Adrenal gland (tissue), 12 donors: ENCODE results near the gene PKP4. TPM values are rescaled to one million over a fixed set of nuclear protein-coding genes. Genes with fewer than 3 reads are reported as not detected.

Experiments
- DNase-seq, 7 donors: peaks; one replicate each; pipeline ENCODE4 v3.0.0-alpha.2; 2019 to 2020
- H3K27ac ChIP-seq, 5 donors: fragments of 200-600 bp; sonication (generic) in 4 of 5; 1 replicate in 3 of 5; 2 replicates in 2 of 5; pipeline versions ENCODE4 v1.5.1 to v1.8.0; 2016 to 2020; ENCODE audit warnings: mild to moderate bottlenecking in 1 of 5
- H3K27me3 ChIP-seq: fragments of 200-600 bp; 2 replicates; pipeline ENCODE4 v1.8.0; 2021
- H3K36me3 ChIP-seq, 2 donors: fragments of 200-600 bp; replicated peaks in 1 of 2; 1 replicate in 1 of 2; 2 replicates in 1 of 2; pipeline versions ENCODE4 v1.5.1 to v1.8.0; 2018 to 2022
- H3K4me1 ChIP-seq, 2 donors: fragments of 200-600 bp; replicated peaks in 1 of 2; 1 replicate in 1 of 2; 2 replicates in 1 of 2; pipeline versions ENCODE4 v1.5.1 to v1.8.0; 2018 to 2021
- H3K4me3 ChIP-seq, 4 donors: fragments of 200-600 bp; sonication (generic) in 3 of 4; one replicate each; pipeline ENCODE4 v1.5.1; 2016 to 2018
- H3K9me3 ChIP-seq, 3 donors: fragments of 200-600 bp; sonication (generic) in 1 of 3; replicated peaks in 1 of 3; 1 replicate in 2 of 3; 2 replicates in 1 of 3; pipeline versions ENCODE4 v1.5.1 to v1.8.0; 2016 to 2021
- POLR2A ChIP-seq, 2 donors: fragments of 450-650 bp; IDR thresholded peaks; one replicate each; pipeline ENCODE4 v1.6.1; 2017; ENCODE audit warnings: antibody characterized with exemption in 2 of 2, mild to moderate bottlenecking in 2 of 2, moderate library complexity in 1 of 2
- WGBS, 4 donors: extraction: QIAGEN DNeasy Blood & Tissue Kit in 2 of 4; methylation state at CpG; one replicate each; pipeline versions ENCODE4 v1.1.5 to v1.1.7; 2013 to 2017; 5-methylcytosine and 5-hydroxymethylcytosine counted together
- intact Hi-C, 2 donors: fragments of 100-400 bp; cut with DNase I; formaldehyde crosslinking; loops; one replicate each; pipeline versions ENCODE4 v1.14.1 to v1.15.0; 2022 to 2023
- polyA plus RNA-seq, 3 donors: library from polyadenylated mRNA; stranded (reverse); fragments of 200-250 nt in 2 of 3; fragments of 350-450 nt in 1 of 3; fragmentation: Illumina TruSeq in 1 of 3; extraction: RNeasy Lipid Tissue Mini Kit (QIAGEN cat#74804) in 1 of 3; gene quantifications; one replicate each; pipeline ENCODE4 v1.2.3, GENCODE V29; 2013 to 2014
- total RNA-seq, 9 donors: library from RNA; depleted of rRNA in 4 of 9; stranded (reverse); fragments of >200 nt in 4 of 9; fragments of 120-200 nt in 1 of 9; fragmentation: NEBNext Ultra II Directional in 1 of 9; extraction: Animal tissue kit (Norgen Biotek cat#: 25700) in 1 of 9; gene quantifications; one replicate each; pipeline versions ENCODE4 v1.1.0 to v1.2.4, GENCODE V29; 2013 to 2023
- TF ChIP-seq, protein P1 (sequence below), 6 experiments: fragments of 450-650 bp in 4 of 6; fragments of 200-600 bp in 2 of 6; sonication (generic) in 1 of 6; IDR thresholded peaks; 1 replicate in 5 of 6; 2 replicates in 1 of 6; pipeline versions ENCODE4 v1.5.1 to v1.8.0; 2016 to 2021; ENCODE audit warnings: antibody characterized with exemption in 6 of 6, mild to moderate bottlenecking in 2 of 6, moderate library complexity in 1 of 6
- donor health status: healthy with polysubstance abuse.
- donor health status: Bipolar disorder and iron deficiency.
- donor health status: DM: yes; HTN: yes; CAD: no.
- donor health status: DM: no; HTN: no; CAD: no.
- donor health status: DM: no; HTN: no; CAD: no.
- donor health status: DM: yes; HTN: yes; CAD: no.

PKP4 gene
- total and polyA plus RNA-seq, 12 donors = 15.6 to 34.9 (median 23.3) TPM

DNA sequence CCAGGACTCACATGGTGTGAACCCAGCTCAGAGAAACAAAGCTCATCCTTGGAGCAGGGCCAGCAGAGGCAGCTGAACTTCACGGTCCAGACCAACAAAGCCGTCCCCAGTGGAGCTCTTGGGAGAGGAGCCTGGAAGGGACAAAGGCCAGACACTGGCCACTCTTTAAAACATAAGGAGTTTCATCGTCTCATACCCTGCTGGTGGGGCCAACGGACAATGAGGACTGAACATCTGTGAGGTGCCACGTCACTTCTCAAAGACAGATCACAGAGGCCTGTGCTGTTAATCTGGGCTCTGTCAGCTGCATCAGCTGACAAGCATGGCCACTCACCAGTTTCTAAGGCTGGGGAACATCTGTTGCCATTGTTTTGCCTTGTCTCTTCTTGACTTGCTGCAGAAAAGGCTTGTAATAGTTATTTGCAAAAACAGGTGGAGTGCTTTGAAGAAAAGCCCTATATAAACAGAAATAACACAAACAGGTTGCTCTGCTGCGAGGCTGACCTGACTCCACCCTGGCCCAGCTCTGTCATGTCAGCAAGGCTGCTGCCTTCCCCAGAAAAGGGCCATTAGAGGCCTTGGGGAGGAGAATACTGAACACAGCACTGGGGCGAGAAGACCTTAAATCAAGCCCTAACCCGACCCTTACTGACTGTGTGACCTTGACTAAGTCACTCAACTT, 270.3 kb downstream of the PKP4 start:
- no peaks in the 10 kb centered on the region for H3K27me3 ChIP-seq
- H3K36me3 ChIP-seq = no peaks in the 10 kb centered on the region
- H3K9me3 ChIP-seq = no peaks in the 10 kb centered on the region
- DNase-seq = no peak
- TF ChIP-seq, protein P1, sequence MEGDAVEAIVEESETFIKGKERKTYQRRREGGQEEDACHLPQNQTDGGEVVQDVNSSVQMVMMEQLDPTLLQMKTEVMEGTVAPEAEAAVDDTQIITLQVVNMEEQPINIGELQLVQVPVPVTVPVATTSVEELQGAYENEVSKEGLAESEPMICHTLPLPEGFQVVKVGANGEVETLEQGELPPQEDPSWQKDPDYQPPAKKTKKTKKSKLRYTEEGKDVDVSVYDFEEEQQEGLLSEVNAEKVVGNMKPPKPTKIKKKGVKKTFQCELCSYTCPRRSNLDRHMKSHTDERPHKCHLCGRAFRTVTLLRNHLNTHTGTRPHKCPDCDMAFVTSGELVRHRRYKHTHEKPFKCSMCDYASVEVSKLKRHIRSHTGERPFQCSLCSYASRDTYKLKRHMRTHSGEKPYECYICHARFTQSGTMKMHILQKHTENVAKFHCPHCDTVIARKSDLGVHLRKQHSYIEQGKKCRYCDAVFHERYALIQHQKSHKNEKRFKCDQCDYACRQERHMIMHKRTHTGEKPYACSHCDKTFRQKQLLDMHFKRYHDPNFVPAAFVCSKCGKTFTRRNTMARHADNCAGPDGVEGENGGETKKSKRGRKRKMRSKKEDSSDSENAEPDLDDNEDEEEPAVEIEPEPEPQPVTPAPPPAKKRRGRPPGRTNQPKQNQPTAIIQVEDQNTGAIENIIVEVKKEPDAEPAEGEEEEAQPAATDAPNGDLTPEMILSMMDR (IDR thresholded peaks at IDR 0.05) = no peak
- no peak for TF ChIP-seq POLR2A (IDR thresholded peaks at IDR 0.05)
- 63 to 78% (median 72%) methylated on average over 8 of the region's 8 CpGs for WGBS, 4 donors
- no peak overlapping the region for H3K4me3 ChIP-seq
- intact Hi-C loops = no loop called here
- no peak overlapping the region for H3K27ac ChIP-seq
- H3K4me1 ChIP-seq = no peaks in the 10 kb centered on the region

DNA sequence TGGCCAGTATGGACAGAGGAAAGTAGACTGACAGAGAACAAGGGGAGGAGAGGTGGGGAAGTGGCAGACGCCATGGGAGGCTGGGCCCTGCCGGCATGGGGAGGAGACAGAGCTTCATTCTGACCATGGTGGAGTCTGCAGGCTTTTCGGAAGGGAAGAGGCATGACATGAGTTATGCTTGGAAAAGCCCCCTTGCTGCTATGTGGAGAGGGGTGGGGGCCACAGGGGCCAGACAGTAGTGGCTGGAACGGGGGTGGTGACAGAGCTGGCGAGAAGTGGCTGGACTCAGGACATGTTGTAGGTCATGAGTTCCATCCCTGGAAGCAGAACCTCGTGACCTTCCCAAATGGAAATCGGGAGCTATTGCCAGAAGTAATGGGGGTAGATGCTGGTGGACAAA, 271.7 kb downstream of the PKP4 start:
- intact Hi-C loops = no loop called here
- H3K9me3 ChIP-seq = no peaks in the 10 kb centered on the region
- no peak overlapping the region for H3K27ac ChIP-seq
- no peaks in the 10 kb centered on the region for H3K4me1 ChIP-seq
- no peak overlapping the region for H3K4me3 ChIP-seq
- TF ChIP-seq, protein P1 (IDR thresholded peaks at IDR 0.05) = no peak
- TF ChIP-seq POLR2A (IDR thresholded peaks at IDR 0.05) = no peak
- no peaks in the 10 kb centered on the region for H3K36me3 ChIP-seq
- no peaks in the 10 kb centered on the region for H3K27me3 ChIP-seq
- no peak for DNase-seq
- 73 to 88% (median 78%) methylated on average over 7 of the region's 7 CpGs for WGBS, 4 donors

DNA sequence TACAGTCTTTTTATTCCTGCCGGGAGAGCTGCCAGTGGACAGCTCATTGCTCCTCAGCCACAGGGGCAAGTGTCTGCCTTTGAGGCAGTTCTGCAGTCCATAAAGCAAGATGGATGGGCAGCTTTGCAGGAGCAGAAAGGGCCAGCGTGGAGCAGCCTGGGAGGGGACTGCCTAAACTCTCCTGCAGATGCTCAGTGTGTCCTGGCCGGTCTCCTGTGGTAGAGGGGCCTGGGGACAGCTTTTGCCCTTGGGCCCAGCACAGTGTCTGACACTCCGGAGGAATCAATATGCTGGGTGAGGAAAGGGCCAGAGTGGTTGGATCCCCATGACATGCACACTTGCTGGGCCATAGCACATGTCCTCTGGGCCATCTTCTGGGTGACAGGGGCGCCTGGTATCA, 272.7 kb downstream of the PKP4 start:
- no peaks in the 10 kb centered on the region for H3K4me1 ChIP-seq
- H3K27ac ChIP-seq = no peak overlapping the region
- H3K4me3 ChIP-seq = no peak overlapping the region
- TF ChIP-seq, protein P1 (IDR thresholded peaks at IDR 0.05) = no peak
- TF ChIP-seq POLR2A (IDR thresholded peaks at IDR 0.05) = no peak
- WGBS, 4 donors = 89 to 96% (median 94%) methylated on average over 3 to 5 of the region's 5 CpGs
- peak in 1 of 7 donors; percentile 33 for DNase-seq
- H3K27me3 ChIP-seq = no peaks in the 10 kb centered on the region
- intact Hi-C loops = no loop called here
- H3K9me3 ChIP-seq = no peaks in the 10 kb centered on the region
- no peaks in the 10 kb centered on the region for H3K36me3 ChIP-seq

GRCh38 chr2:158729873-158730620, 273.3 kb downstream of the PKP4 start:
- H3K36me3 ChIP-seq = no peaks in the 10 kb centered on the region
- H3K4me3 ChIP-seq = no peak overlapping the region
- intact Hi-C loops = no loop called here
- DNase-seq = no peak
- H3K27me3 ChIP-seq = no peaks in the 10 kb centered on the region
- H3K9me3 ChIP-seq = no peaks in the 10 kb centered on the region
- TF ChIP-seq, protein P1 (IDR thresholded peaks at IDR 0.05) = no peak
- no peak for TF ChIP-seq POLR2A (IDR thresholded peaks at IDR 0.05)
- no peaks in the 10 kb centered on the region for H3K4me1 ChIP-seq
- 84 to 88% (median 86%) methylated on average over 14 to 16 of the region's 16 CpGs for WGBS, 4 donors
- no peak overlapping the region for H3K27ac ChIP-seq
